ENCODE data around the gene KLHL33.

KLHL33 gene

GRCh38 chr14:20379743-20380142 is 56.2 kb downstream of the KLHL33 start:
- TF ChIP-seq TAF1 (IDR thresholded peaks at IDR 0.05; ENCODE audit: borderline replicate concordance, insufficient read depth, low read length) (no peak), FOXP2 (optimal IDR thresholded peaks at IDR 0.05; ENCODE audit: borderline replicate concordance, extremely low read depth, extremely low read length, insufficient read depth) (no peak), SIN3A (IDR thresholded peaks at IDR 0.05; ENCODE audit: borderline replicate concordance, insufficient read depth, low read length) (no peak), REST (IDR thresholded peaks at IDR 0.05; ENCODE audit: insufficient read depth in 1 of 2, low read depth in 2 of 2, low read length in 2 of 2) (no peak), POLR2AphosphoS5 (IDR thresholded peaks at IDR 0.05; ENCODE audit: low read depth, low read length) (no peak)

- TF ChIP-seq FOXP2 (optimal IDR thresholded peaks at IDR 0.05; ENCODE audit: borderline replicate concordance, extremely low read depth, extremely low read length, insufficient read depth) (no peak), REST (IDR thresholded peaks at IDR 0.05; ENCODE audit: insufficient read depth in 1 of 2, low read depth in 2 of 2, low read length in 2 of 2) (no peak), TAF1 (IDR thresholded peaks at IDR 0.05; ENCODE audit: borderline replicate concordance, insufficient read depth, low read length) (no peak), SIN3A (IDR thresholded peaks at IDR 0.05; ENCODE audit: borderline replicate concordance, insufficient read depth, low read length) (no peak), POLR2AphosphoS5 (IDR thresholded peaks at IDR 0.05; ENCODE audit: low read depth, low read length) (no peak)
These were observed 58.8 kb downstream of the KLHL33 start for GRCh38 chr14:20377171-20377570.

GRCh38 chr14:20376071-20376588 is 59.8 kb downstream of the KLHL33 start:
- TF ChIP-seq FOXP2 (optimal IDR thresholded peaks at IDR 0.05; ENCODE audit: borderline replicate concordance, extremely low read depth, extremely low read length, insufficient read depth) (no peak), TAF1 (IDR thresholded peaks at IDR 0.05; ENCODE audit: borderline replicate concordance, insufficient read depth, low read length) (no peak), POLR2AphosphoS5 (IDR thresholded peaks at IDR 0.05; ENCODE audit: low read depth, low read length) (no peak), REST (IDR thresholded peaks at IDR 0.05; ENCODE audit: insufficient read depth in 1 of 2, low read depth in 2 of 2, low read length in 2 of 2) (no peak), SIN3A (IDR thresholded peaks at IDR 0.05; ENCODE audit: borderline replicate concordance, insufficient read depth, low read length) (no peak)

All from PFSK-1 (cell line).